NCI-H1436 (cell line): ENCODE results near the gene FAM177B.

Experiments used
- DNase-seq: peaks from one replicate; lab custom pipeline; 2025; lab: John Stamatoyannopoulos, UW

The FAM177B gene

DNA sequence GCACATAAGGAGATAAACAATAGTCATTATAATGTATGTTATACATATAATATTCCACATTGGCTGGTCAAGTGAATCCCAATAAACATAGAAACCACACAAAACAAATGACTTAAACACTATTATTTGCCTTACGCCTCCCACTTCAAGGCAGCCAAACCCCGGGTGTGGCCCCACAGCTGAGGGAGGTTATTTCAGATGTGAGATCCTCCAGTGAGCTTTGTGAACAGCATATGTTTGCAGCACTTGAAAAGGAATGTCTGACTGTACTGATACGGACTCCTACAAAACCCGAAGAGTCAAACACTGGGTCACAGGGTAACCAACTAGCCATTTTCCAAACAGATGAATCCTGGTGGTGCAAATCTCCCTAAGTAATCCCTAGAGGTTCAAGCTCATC, 50.7 kb downstream of the FAM177B start:
- DNase-seq = no peak

DNA sequence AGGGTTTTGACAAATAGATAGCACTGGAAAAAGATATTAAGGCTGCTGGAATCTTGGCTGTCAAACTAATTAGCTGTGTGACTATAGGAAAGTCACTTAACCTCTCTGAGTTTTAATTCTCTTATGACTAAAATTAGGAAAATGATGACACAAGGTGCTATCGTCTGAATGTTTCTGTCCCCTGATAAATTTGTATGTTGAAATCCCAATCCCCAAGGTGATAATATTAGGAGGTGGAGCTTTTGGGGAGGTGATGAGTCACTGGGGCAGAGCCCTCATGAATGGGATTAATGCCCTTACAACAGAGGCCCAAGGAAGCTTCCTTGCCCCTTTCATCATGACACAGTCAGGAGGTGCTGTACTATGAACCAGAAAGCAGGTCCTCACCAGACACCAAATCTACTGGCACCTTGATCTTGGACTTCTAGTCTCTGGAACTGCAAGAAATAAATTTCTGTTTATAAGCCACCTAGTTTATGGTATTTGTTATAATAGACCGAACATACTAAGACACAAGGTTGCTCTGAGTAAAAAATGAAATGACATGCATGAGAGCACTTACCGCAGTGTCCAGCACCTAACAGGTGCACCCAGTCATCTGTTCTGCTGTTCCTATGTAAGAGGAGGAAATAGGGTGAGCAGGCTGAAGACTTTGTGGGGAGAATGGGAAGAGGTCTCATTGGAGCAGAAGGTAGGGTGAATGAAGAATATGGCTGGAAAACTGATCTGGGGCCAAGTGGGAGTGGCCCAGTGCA, 51.6 kb downstream of the FAM177B start:
- no peak for DNase-seq

DNA sequence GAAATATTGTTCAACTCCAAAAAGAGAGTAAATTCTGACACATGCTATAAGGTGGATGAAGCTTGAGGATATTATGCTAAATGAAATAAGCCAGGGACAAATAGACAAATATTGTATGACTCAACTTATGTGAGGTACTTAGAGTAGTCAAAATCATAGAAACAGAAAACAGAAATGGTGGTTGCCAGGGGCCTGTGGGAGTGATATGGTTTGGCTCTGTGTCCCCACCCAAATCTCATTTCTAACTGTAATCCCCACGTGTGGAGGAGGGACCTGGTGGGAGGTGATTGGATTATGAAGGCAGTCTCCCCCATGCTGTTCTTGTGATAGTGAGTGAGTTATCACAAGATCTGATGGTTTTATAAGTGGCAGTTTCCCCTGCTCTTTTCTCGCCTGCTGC, 53.1 kb downstream of the FAM177B start:
- no peak for DNase-seq

DNA sequence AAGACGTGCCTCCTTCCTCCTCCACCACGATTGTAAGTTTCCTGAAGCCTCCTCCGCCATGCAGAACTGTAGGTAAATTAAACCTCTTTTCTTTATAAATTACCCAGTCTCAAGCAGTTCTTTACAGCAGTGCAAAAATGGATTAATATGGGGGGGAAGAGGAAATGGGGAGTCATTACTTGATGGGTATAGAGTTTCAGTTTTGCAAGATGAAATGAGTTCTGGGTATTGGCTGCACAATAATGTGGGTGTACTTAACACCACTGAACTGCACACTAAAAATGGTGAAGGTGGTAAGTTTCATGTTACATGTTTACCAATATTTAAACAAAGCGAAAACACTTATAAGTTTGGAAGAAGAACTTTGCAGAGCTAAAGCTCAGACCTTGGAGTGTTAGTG, 53.5 kb downstream of the FAM177B start:
- no peak for DNase-seq

DNA sequence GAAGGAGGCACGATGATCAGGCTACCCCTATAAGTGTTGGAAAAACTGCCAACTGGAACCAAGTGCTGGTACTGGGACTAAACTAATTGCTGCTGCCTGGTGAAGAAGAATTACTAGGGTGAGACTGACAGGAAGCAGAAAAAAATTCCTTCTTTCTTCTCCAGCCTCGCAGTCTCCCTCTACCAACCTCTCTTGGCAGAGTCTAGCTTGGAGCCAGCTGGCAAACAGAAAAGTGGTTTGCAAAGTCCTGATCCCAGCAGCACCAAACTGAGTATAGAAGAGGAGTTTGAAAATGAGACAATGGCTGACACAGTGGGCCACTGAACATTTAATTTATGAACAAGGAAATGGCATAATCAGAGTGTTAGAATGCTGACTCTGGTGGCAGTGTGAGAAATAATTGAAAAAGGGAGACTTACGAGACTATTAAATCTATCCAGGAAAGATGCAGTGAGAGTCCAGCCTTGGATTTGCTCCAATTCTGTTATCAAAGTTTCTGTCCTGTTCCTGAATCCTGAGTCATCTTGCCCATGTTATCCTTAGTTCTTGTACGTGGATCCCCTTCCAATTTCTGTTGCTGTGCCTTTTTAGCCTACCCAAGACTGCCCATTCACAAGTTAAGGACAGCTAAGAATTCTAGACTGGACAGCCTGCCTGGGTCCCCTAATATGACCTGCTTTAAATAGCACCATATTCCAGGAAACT, 54.2 kb downstream of the FAM177B start:
- DNase-seq = no peak

DNA sequence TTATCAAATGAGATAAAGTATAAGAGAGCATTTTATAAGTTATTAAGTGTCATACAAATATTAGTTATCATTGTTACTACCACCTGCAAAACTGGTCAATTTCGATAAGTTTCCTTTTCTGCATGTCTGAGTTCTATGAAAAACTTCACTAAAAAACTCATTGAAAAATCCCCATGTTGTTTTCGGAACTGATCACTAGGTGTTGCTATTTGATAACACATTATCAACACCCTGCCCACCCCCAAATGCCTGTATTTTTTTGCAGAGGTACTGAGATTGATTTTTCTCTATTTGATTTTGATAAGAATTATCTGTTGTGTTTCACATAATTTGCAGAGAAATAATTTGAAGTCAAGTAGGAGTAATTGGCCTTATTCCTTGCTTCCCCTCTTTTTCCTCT, 55.7 kb downstream of the FAM177B start:
- peak; percentile 46 for DNase-seq

DNA sequence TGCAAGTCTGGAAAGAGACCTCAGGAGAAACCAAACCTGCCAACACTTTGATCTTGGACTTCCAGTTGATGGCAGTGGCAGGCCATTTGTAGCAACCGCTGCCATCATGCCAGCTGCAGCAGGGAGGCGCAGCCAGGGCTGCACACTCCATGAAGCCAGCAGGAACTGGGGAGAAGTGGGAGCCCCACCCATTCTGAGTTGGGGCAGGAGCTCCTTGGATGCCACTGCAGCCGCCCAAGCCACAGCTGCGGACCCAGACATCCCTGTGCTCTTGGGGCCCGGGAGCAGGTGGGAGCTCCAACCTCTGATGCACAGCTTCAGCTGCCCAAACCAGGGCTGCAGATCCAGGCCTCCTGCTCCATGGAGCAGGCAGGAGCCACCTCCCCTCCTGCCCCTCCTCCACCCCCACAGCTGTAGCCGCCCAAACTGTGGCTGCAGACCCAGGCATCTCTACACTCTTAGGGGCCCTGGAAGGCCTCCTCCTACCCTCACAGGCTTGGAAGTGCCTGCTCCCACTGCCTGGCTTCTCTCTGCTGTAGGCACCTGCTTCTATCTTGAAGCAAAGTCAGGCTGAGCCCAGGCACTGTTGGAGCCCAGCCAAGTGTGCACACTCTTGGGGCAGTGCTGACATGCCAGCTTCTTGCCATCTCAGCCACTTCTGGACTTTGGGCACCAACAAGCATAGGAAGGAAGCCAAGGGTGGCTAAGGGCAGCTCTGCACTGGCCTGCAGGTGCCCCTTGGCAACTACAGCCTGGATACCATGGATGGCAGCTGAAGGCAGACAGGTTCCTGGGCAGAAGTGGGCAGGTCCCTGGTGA, 57.9 kb downstream of the FAM177B start:
- no peak for DNase-seq

DNA sequence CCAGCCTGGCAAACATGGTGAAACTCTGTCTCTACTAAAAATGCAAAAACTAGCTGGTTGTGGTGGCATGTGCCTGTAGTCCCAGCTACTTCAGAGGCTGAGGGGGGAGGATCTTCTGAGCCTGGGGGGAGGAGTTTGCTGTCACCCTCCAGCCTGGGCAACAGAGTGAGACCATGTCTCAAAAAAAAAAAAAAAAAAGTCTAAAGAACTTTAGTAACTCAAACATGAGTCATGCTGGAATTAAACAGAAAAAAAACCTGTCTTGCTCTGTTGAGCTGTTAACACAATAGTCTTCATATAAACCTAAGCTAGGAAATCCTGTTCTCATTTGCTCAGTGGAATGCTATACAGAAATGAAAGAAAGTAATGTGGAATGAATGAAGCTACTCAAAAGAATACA, 61.1 kb downstream of the FAM177B start:
- DNase-seq = no peak

DNA sequence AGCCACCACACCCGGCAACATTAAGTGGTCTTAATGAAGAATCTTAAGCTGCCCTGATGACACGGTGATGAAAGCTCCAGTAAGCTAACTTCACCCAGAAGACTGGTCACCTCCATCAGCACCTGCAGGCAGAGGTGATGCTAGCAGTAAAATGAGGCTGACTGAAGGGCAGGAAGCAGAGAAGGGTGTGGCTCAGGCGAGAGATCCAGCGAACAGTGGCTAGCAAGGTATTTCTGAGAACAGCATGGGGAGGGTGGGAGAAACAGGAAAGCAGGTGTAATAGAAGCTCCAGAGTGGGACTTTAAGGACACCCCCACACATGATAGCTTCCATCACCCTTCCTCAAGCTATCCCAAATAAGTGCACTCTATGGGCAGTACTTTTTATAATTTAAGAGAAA, 62.0 kb downstream of the FAM177B start:
- no peak for DNase-seq
